NCI-H1436 (cell line): Measurements from ENCODE around the gene MARCKSL1.

Source experiments
- DNase-seq: peaks from one replicate; lab custom pipeline; 2025; lab: John Stamatoyannopoulos, UW

The MARCKSL1 gene

GRCh38 chr1:32352831-32353383 is 16.9 kb upstream of the MARCKSL1 start:
- DNase-seq: no peak

- DNase-seq: no peak
Observed at GRCh38 chr1:32352239-32352745, 16.3 kb upstream of the MARCKSL1 start.

- DNase-seq: peak; percentile 96
Observed at GRCh38 chr1:32351399-32352238, 15.6 kb upstream of the MARCKSL1 start.

GRCh38 chr1:32350785-32351398 is 14.9 kb upstream of the MARCKSL1 start:
- DNase-seq: peak; percentile 73

- no peak for DNase-seq
Observed at GRCh38 chr1:32349211-32349708, 13.2 kb upstream of the MARCKSL1 start.

GRCh38 chr1:32346532-32347157 is 10.6 kb upstream of the MARCKSL1 start:
- DNase-seq: no peak

GRCh38 chr1:32345289-32345827 is 9.3 kb upstream of the MARCKSL1 start:
- DNase-seq: no peak

- no peak for DNase-seq
Observed at GRCh38 chr1:32342704-32343103, 6.7 kb upstream of the MARCKSL1 start.

GRCh38 chr1:32341971-32342370 is 5.9 kb upstream of the MARCKSL1 start:
- DNase-seq: no peak

GRCh38 chr1:32341186-32341757 is 5.2 kb upstream of the MARCKSL1 start:
- DNase-seq: no peak

GRCh38 chr1:32339363-32339978 is 3.4 kb upstream of the MARCKSL1 start:
- DNase-seq: no peak

- no peak for DNase-seq
Observed at GRCh38 chr1:32338637-32339145, 2.7 kb upstream of the MARCKSL1 start.

GRCh38 chr1:32337855-32338636 is 2.0 kb upstream of the MARCKSL1 start:
- no peak for DNase-seq

- DNase-seq: peak; percentile 58
Observed at GRCh38 chr1:32336963-32337675, 1.1 kb upstream of the MARCKSL1 start.

GRCh38 chr1:32336591-32336932 is 529 bp upstream of the MARCKSL1 start:
- no peak for DNase-seq

GRCh38 chr1:32335535-32335789 is 571 bp downstream of the MARCKSL1 start:
- no peak for DNase-seq

- DNase-seq: peak; percentile 65
Observed at GRCh38 chr1:32334864-32335534, 1.0 kb downstream of the MARCKSL1 start.

GRCh38 chr1:32334274-32334861 is 1.7 kb downstream of the MARCKSL1 start:
- no peak for DNase-seq
